Neural cell (in vitro differentiated cells): ENCODE results near the gene CHD2. TPM values are rescaled to one million over a fixed set of nuclear protein-coding genes. Genes with fewer than 3 reads are reported as not detected.

Experiments used
- H2AFZ ChIP-seq: fragments of 200-600, 300-800 bp; sonication (generic), shearing (Covaris generic); 2 replicates; pipeline ENCODE4 v1.6.0; 2014; ENCODE audit warnings: low read depth, mild to moderate bottlenecking, antibody characterized with exemption, low read length, moderate library complexity
- H3F3A ChIP-seq: fragments of 200-600 bp; shearing (Covaris generic); 2 replicates; pipeline ENCODE4 v1.6.1; 2016; ENCODE audit warnings: mild to moderate bottlenecking, moderate library complexity, mixed read lengths, antibody characterized with exemption, low read length; ENCODE audit not compliant: insufficient read depth, poor library complexity, severe bottlenecking
- H3K27ac ChIP-seq: fragments of 200-600, 300-800 bp; sonication (generic), shearing (Covaris generic); 2 replicates; pipeline ENCODE4 v1.5.1; 2014; ENCODE audit warnings: mild to moderate bottlenecking, low read length, moderate library complexity
- H3K27me3 ChIP-seq: fragments of 300-800, 200-600 bp; sonication (generic), shearing (Covaris generic); 2 replicates; pipeline ENCODE4 v1.6.0; 2014; ENCODE audit warnings: mild to moderate bottlenecking, low read depth, low read length, moderate library complexity; ENCODE audit not compliant: insufficient read depth
- H3K36me3 ChIP-seq: fragments of 300-800, 200-600 bp; sonication (generic), shearing (Covaris generic); 2 replicates; pipeline ENCODE4 v1.5.1; 2014; ENCODE audit warnings: mild to moderate bottlenecking, antibody characterized with exemption, low read length, moderate library complexity; ENCODE audit not compliant: insufficient read depth
- H3K4me2 ChIP-seq: fragments of 300-800, 200-600 bp; sonication (generic), shearing (Covaris generic); 2 replicates; pipeline ENCODE4 v1.6.0; 2014; ENCODE audit warnings: mild to moderate bottlenecking, low read length
- H3K4me3 ChIP-seq: fragments of 300-800, 200-600 bp; sonication (generic), shearing (Covaris generic); 2 replicates; pipeline ENCODE4 v1.5.1; 2014; ENCODE audit warnings: mild to moderate bottlenecking, low read length, moderate library complexity
- H3K79me2 ChIP-seq: fragments of 200-600 bp; shearing (Covaris generic); replicated peaks from 2 replicates; pipeline ENCODE4 v1.6.0; 2014; ENCODE audit warnings: mild to moderate bottlenecking, low read length, moderate library complexity; ENCODE audit not compliant: insufficient read depth
- H3K9ac ChIP-seq: fragments of 300-800, 200-600 bp; sonication (generic), shearing (Covaris generic); 2 replicates; pipeline ENCODE4 v1.6.1; 2016; ENCODE audit warnings: mild to moderate bottlenecking, low read length, mixed read lengths
- H3K9me2 ChIP-seq: fragments of 200-600 bp; shearing (Covaris generic); 2 replicates; pipeline ENCODE4 v1.6.1; 2016; ENCODE audit warnings: mild to moderate bottlenecking, low read length, mixed read lengths; ENCODE audit not compliant: insufficient read depth
- H3K9me3 ChIP-seq: fragments of 200-600, 300-800 bp; sonication (generic), shearing (Covaris generic); 2 replicates; pipeline ENCODE4 v1.6.1; 2016; ENCODE audit warnings: mild to moderate bottlenecking, mixed run types, low read length, moderate library complexity, mixed read lengths
- H4K20me1 ChIP-seq: fragments of 200-600 bp; shearing (Covaris generic); 2 replicates; pipeline ENCODE4 v1.6.1; 2016; ENCODE audit warnings: mild to moderate bottlenecking, mixed run types; ENCODE audit not compliant: insufficient read depth
- EP300 ChIP-seq: fragments of 450-650 bp; conservative IDR thresholded peaks from 2 replicates; pipeline ENCODE4 v1.6.1; 2014; ENCODE audit warnings: antibody characterized with exemption, mild to moderate bottlenecking, moderate library complexity; ENCODE audit not compliant: poor library complexity, severe bottlenecking
- EZH2 ChIP-seq: fragments of 200-600, 300-800 bp; shearing (Covaris generic), sonication (generic); IDR thresholded peaks from 2 replicates; pipeline ENCODE4 v1.6.1; 2014; ENCODE audit warnings: antibody characterized with exemption, low read length, borderline replicate concordance, mild to moderate bottlenecking; ENCODE audit not compliant: insufficient read depth, poor library complexity, severe bottlenecking
- MXI1 ChIP-seq: fragments of 450-650 bp; conservative IDR thresholded peaks from 2 replicates; pipeline ENCODE4 v1.6.1; 2014; ENCODE audit warnings: antibody characterized with exemption, mild to moderate bottlenecking; ENCODE audit not compliant: poor library complexity, severe bottlenecking
- POLR2AphosphoS5 ChIP-seq: IDR thresholded peaks from 2 replicates; pipeline ENCODE4 v1.6.1; 2012
- RAD21 ChIP-seq: fragments of 450-650 bp; conservative IDR thresholded peaks from 2 replicates; pipeline ENCODE4 v1.6.1; 2014; ENCODE audit warnings: antibody characterized with exemption, mild to moderate bottlenecking, moderate library complexity
- SMC3 ChIP-seq: fragments of 450-650 bp; conservative IDR thresholded peaks from 2 replicates; pipeline ENCODE4 v1.6.1; 2014; ENCODE audit warnings: antibody characterized with exemption, mild to moderate bottlenecking, moderate library complexity; ENCODE audit not compliant: poor library complexity
- TAF1 ChIP-seq: IDR thresholded peaks from 2 replicates; pipeline ENCODE4 v1.6.1; 2012; ENCODE audit warnings: low read depth
- polyA plus RNA-seq: library from polyadenylated mRNA; depleted of rRNA; stranded (reverse); fragments of >200 nt; gene quantifications from 2 replicates; pipeline ENCODE4 v1.2.3, GENCODE V29; 2014
- TF ChIP-seq, protein P1 (sequence below): fragments of 450-650 bp; IDR thresholded peaks from 2 replicates; pipeline ENCODE4 v1.5.1; 2014; ENCODE audit warnings: antibody characterized with exemption, mild to moderate bottlenecking, moderate library complexity; ENCODE audit not compliant: poor library complexity, severe bottlenecking
- TF ChIP-seq, protein P2 (sequence below): IDR thresholded peaks from 2 replicates; pipeline ENCODE4 v1.6.1; 2012; ENCODE audit warnings: borderline replicate concordance

Gene CHD2
- polyA plus RNA-seq, 1 donor from 2014 or later, result 113 TPM

DNA sequence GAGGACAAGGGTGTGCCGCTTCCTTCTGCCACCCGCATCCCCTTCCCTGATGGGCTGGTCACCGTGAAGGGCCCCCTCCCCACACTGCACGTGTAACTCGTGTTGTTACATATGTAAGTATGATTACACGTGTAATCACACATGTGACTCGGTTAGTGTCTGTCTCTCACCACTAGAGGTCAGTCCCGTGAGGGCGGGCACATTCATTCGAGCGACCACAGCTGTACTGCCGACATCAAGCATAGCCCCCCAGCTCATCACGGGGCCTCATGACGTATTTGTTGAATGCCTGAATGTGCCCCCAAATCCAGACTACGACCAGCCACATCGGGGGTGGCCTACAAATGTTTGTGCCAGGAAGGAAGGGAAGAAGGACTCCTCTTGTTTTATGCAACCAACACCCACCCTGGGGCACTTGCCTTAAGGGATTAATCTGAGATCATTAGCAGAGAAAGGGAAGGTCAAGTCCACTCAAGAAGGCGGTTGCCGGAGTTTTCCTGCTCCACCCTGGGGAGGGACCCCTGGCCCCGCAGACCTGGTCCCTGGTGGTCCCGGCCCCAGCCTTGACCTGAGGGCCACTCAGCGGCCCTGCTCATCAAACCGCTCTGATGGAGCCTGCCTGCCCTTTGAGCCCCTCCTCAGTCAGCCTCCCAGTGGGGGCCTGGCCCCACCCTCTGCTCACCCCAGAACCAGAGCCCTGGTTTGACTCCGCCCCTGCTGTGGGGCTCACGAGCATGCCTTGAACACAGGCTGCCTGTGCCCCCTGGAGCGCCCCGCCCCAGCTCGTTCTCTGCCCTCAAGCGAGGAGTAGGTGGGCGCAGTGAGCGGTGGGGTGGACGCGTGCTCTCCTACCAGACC, 136.1 kb downstream of the CHD2 start:
- H3K36me3 ChIP-seq, result no peaks in the 10 kb centered on the region
- H2AFZ ChIP-seq, result no peak overlapping the region
- TF ChIP-seq SMC3, result no peak
- TF ChIP-seq EP300, result no peak
- TF ChIP-seq, protein P1, sequence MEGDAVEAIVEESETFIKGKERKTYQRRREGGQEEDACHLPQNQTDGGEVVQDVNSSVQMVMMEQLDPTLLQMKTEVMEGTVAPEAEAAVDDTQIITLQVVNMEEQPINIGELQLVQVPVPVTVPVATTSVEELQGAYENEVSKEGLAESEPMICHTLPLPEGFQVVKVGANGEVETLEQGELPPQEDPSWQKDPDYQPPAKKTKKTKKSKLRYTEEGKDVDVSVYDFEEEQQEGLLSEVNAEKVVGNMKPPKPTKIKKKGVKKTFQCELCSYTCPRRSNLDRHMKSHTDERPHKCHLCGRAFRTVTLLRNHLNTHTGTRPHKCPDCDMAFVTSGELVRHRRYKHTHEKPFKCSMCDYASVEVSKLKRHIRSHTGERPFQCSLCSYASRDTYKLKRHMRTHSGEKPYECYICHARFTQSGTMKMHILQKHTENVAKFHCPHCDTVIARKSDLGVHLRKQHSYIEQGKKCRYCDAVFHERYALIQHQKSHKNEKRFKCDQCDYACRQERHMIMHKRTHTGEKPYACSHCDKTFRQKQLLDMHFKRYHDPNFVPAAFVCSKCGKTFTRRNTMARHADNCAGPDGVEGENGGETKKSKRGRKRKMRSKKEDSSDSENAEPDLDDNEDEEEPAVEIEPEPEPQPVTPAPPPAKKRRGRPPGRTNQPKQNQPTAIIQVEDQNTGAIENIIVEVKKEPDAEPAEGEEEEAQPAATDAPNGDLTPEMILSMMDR, result no peak
- TF ChIP-seq, protein P2, sequence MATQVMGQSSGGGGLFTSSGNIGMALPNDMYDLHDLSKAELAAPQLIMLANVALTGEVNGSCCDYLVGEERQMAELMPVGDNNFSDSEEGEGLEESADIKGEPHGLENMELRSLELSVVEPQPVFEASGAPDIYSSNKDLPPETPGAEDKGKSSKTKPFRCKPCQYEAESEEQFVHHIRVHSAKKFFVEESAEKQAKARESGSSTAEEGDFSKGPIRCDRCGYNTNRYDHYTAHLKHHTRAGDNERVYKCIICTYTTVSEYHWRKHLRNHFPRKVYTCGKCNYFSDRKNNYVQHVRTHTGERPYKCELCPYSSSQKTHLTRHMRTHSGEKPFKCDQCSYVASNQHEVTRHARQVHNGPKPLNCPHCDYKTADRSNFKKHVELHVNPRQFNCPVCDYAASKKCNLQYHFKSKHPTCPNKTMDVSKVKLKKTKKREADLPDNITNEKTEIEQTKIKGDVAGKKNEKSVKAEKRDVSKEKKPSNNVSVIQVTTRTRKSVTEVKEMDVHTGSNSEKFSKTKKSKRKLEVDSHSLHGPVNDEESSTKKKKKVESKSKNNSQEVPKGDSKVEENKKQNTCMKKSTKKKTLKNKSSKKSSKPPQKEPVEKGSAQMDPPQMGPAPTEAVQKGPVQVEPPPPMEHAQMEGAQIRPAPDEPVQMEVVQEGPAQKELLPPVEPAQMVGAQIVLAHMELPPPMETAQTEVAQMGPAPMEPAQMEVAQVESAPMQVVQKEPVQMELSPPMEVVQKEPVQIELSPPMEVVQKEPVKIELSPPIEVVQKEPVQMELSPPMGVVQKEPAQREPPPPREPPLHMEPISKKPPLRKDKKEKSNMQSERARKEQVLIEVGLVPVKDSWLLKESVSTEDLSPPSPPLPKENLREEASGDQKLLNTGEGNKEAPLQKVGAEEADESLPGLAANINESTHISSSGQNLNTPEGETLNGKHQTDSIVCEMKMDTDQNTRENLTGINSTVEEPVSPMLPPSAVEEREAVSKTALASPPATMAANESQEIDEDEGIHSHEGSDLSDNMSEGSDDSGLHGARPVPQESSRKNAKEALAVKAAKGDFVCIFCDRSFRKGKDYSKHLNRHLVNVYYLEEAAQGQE, result no peak
- TF ChIP-seq RAD21, result no peak
- no peak for TF ChIP-seq TAF1
- TF ChIP-seq EZH2, result no peak
- TF ChIP-seq MXI1, result no peak
- TF ChIP-seq POLR2AphosphoS5, result no peak
- H3K9me2 ChIP-seq, result no peaks in the 10 kb centered on the region
- H4K20me1 ChIP-seq, result no peaks in the 10 kb centered on the region
- H3K4me2 ChIP-seq, result no peak overlapping the region
- no peak overlapping the region for H3K27ac ChIP-seq
- H3K27me3 ChIP-seq, result no peaks in the 10 kb centered on the region
- no peak overlapping the region for H3K9ac ChIP-seq
- no peaks in the 10 kb centered on the region for H3K9me3 ChIP-seq
- no peak overlapping the region for H3K4me3 ChIP-seq
- H3F3A ChIP-seq, result no peaks in the 10 kb centered on the region
- no peaks in the 10 kb centered on the region for H3K79me2 ChIP-seq

DNA sequence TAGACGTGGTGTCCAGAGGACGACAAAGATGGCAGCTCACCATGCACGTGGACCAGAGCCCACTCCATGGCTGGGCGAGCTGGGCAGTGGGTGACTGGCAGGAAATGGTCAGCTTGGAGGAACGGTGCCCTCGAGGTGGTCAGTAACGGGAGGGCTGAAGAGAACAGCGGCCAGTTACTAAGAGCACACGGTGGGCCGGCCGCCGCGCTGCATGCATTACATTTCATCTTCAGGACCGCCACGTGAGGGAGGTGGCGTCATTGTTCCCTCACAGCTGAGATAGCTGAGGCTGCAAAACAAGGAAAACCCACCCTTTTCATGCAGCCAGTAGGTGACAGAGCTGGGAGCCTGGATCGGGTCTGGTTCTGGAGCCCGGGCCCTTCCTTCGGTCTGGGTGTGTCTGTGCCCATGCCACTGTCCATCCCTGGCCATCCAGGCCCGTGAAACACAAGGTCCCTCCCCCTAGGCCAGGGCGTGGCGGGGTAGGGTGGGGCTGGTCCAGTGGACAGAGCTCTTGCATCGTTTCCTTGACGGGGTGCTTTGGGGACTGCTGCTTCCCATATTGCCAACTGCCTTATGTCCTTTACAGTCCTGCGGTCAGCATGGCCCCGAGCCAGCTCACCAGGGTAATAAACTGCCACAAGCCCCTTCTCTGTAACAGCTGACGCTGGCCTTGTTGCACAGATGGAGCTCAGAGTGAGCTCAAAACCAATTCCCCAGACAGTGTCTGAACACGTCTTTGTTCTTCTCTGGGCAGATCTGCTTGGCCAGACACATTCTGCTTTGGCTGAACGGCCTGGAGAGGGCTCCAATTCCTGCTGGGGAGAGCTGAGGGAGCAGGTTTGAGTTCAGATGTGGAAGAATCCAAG, 137.1 kb downstream of the CHD2 start:
- Histone ChIP-seq H3K9me2 (no peaks in the 10 kb centered on the region), H3K27me3 (no peaks in the 10 kb centered on the region), H3K79me2 (no peaks in the 10 kb centered on the region), H3K36me3 (no peaks in the 10 kb centered on the region), H3F3A (no peaks in the 10 kb centered on the region), H4K20me1 (no peaks in the 10 kb centered on the region), H3K9me3 (no peaks in the 10 kb centered on the region), H3K9ac (no peak overlapping the region), H3K4me2 (no peak overlapping the region), H3K4me3 (no peak overlapping the region), H2AFZ (no peak overlapping the region), H3K27ac (no peak overlapping the region)
- TF ChIP-seq POLR2AphosphoS5 (no peak), RAD21 (no peak), EP300 (no peak), MXI1 (no peak), SMC3 (no peak), TAF1 (no peak)
- TF ChIP-seq, protein P2, result no peak
